HG03103 (cell line): ENCODE data around the gene ARID1B.

ENCODE experiments used
- ATAC-seq: cut with Tn5 transposase; IDR thresholded peaks from one replicate; pipeline ENCODE4 v1.9.1; 2021; ENCODE audit warnings: low read depth; ENCODE audit not compliant: unreplicated experiment

Gene ARID1B

DNA sequence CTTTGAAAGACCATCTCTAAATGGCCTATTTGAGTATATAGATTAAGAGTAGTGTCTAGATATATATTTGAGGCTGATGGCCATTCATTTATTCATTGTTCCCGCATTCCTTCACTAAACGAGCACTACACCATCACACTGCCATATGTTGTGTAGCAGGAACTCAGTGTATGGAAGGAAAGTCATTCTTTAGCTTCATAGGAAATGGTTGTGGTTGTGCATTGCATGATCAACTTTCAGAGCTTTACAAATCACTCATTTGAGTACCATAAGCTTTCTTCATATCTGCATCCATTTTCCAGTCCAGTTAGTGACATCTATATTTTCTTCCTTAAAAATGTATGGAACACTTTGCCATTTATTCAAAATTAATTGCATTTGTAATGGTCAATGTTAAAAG is 97.9 kb downstream of the ARID1B start:
- no peak for ATAC-seq

DNA sequence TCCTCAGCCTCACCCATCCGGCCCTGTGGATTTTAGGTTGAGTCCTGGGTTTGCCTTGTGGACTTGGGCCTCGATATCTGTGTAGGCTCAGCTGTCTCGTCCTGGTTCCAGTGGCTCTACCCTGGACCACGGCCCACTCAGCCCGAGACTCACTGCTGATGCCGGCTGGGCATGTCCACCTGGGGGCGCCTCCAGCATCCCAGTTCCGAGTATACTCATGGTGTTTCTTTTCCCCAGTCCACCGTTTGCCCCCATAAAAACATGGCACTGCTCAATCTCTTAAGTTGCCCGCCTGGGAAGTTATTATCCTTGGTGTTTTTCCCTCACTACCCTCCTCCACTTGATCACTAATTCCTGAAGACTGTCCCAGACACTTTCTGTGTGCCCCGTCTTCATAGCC is 99.1 kb downstream of the ARID1B start:
- no peak for ATAC-seq

DNA sequence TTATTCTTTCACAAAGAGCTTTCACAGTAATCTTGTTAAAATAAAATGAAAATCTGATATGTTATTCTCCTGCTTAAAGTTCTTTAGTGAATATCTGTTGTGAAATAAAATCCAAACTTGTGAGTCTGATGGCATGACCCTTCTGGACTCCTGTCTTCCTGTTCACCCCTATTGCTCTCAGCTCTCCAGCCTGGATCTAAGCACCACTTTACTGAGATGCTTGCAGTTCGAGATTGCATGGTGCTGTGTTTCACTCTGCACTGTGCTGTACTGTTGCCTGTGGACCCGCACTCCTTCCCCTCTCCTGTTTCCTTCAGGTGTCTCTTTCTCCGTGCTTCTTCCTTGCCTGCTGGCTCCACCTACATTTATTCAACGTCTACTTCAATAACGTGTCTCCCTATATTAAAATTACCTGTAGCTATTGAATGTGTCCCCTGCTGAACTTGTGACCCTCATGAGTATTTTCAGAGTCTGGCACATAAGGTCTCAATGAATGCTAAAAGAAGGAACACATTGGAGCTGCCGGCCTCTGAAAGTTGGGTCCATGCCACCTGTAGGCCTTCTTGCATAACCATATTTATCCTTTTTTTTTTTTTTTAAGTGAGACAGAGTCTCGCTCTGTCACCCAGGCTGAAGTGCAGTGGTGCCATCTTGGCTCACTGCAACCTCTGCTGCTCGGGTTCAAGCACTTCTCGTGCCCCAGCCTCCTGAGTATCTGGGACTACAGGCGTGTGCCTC is 100.1 kb downstream of the ARID1B start:
- no peak for ATAC-seq

DNA sequence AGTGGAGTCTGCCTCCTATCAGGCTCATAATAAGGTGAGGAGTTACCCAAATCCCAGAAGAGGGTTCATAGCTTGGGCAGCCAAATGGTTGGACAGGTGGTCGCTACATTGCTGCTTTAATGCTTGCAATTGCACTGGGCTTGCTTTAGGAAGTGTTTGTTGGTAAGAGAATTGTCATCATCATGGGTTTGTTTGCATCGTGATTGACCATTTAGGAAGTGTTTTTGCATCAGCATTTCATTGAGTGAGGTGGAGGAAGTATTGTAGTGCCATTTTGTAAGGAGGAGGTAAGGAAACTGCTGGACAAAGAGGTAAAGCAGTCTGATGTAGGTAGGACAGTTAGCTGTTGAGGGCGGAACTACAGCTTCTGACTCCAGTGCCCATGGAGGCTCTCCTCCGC is 101.5 kb downstream of the ARID1B start:
- ATAC-seq = no peak

DNA sequence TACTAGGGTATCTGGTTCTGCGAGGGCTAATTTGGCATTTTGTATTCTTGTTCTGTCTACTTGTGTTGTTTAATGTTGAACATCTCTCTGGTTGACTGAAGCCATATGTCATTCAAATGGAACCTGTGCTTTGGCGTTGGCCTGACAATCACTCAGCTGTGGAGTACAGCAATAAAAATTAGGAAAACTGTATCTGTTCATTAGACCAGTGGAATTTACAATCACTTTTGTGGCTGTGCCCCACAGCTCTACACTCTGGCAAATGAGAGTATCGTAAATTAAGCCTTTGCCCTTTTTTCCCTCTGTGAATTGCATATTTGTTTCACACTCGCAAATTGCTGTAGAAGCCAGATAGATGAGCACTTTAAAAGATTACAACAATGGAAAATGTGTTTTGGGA is 102.0 kb downstream of the ARID1B start:
- ATAC-seq = no peak

DNA sequence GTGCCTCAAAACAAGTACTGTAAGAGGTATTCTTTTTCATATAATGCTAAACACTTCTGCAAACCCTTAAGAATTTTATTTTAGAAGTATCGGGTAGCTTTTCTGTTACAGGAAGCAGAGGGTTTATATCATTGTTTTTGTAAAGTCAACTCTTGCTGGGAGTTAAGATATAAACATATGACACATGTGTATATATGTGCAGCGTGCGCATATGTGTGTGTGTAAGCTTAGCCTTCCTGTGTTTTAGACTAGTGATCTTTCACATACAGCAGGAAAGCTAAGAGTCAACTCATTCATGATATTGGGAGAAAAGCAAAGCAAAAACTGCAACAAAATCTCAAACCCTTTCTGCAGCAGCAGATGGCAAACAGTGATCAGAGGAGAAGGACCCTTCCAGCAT is 102.4 kb downstream of the ARID1B start:
- no peak for ATAC-seq

DNA sequence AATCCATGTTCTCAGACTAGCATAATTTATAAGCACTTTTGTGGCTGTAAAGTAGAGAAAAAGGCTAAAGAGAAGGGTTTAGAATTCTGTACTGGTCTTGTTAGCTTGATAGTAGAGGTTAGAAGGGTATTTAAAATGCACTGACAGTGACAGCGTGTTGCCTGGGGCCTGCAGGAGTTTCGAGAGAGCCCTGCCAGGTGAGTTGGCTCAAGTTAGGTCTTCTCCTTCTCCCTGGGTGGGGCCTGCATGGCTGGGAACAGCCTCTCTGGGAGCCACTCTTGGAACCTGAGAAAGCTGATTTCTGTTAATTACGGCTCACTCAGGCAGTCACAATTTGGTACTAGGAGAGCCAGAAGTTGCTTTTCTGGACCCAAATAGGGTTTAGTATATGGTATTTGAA is 103.7 kb downstream of the ARID1B start:
- ATAC-seq = no peak

DNA sequence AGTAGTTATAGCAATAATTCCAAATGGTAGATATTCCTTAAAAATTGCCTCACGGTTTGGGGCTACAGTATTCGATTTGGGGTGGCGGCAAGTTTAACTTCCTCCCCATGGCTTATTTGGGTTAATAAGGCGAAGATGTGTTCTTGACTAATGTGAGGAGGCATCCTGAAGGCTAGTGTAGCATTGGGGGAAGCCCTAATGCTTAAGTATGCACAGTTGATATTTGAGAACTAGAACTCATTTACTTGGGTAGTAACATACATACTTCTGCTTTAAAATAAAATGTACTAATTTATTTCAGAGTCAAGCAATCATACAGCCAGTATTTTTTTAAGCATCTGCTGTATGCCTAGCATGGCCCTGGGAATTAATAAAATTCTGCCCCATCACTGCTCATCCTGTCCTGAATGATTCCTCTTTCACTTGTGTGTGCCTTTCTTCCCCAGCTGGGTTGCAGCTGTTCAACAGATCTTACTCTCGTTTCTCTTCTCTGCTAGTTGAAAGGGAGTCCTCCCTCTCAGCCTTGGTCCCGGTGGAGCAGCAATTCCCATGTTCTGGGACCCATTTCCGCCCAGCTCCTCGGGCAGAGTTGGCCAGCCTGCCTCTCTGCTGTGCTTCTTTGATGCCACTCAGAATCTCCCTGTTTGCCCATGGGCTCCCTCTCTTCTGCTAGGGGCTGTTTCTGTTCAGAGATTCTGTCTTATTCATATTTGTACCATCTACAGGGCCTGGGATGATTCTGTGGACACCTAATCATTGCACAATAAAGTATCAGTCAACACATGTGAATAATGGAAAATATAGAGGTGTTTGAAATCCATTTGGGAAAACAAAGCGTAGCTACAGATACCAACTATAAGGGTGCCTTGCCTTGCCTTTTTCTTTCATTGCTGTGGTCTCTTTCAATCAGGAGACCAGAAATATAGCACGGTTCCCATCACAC is 104.8 kb downstream of the ARID1B start:
- no peak for ATAC-seq

DNA sequence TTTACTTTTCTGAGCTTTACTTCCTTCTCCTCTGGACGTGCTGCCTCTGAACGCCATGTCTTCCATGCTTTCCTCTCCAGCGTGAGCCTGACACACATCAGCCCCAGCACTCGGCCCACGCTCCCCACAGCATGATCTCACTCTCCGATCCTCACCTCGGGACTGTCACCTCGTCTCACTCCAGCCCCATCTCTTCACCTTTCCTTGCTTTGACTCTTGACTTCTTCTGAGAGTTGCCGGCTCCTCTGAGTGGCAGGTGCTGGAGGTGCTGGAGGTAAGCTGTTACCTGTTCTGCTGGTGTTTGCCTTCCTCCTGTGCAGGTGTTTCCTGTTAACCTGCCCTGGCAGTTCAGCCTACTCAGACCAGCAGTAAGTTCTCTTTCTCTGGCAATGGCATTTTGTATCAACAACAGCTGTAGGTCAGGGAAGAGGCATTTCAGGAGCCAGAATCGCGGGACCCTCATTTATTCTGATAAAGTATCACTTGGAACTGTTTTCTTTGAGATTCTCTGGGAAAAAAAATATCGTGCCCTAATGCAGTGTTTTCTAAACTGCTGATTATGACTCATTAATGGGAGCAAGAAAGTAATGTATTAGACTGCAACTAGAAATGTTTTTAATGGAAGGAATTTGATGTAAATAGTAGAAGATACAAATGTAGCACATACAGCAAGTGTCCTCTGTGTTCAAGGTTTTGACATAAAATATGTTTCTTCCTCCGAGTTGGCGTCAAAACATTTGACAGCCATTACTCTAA is 106.5 kb downstream of the ARID1B start:
- no peak for ATAC-seq

DNA sequence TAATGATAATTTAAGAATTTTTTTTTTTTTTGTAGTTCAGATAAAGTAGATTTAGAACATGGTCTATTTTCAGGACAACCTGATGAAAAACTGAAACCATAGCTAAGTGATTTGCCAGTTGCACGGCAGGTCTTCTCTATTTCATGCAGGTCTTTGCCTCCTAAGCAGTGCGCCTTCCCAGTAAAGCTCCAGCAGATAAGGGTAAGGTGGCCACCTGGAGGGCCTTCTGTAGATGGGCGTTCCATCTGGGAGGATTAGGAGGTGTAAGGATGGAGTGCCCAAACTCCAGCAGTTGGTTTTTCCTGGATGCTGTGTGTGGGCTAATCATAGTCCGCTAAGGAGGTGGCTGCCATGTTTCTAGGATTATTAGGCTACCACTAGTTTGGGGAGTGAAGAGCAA is 107.1 kb downstream of the ARID1B start:
- no peak for ATAC-seq

DNA sequence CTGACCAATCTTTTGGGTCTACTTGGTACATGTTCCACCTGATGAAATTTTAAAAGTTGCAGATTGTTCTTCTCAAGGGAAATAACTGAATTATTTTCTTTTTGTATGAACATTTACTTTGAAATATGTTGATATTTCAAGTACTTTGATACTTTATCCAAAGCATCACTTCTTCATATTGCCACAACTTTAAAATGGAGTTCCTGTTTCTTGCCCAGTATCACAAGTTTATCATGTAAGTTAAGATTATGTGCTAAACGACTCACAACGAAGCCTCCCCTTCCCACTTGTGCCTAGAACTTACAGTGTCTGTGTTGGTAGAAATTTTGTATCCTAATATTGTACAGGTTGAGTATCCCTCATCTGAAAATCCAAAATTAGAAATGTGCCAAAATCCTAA is 108.4 kb downstream of the ARID1B start:
- ATAC-seq = no peak

DNA sequence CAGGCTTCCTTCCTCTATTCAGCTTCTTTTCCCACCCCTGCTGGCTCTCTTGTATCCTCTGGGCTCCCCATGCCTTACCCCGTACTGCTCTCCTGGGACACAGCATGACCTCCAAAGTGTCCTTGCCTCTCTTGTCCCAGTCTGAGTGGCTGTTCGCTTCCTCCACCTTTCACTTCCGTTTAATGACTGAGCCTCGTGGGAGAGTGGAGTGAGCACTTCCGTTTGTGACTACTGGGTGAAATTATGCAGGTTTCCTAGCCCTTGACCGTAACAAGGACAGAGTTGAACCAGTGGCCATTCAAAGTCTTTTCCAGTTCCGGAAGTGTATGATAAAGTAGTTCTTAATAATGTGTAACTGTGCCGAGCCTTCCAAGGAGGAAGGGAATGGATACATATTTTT is 109.2 kb downstream of the ARID1B start:
- peak; percentile 58 for ATAC-seq

DNA sequence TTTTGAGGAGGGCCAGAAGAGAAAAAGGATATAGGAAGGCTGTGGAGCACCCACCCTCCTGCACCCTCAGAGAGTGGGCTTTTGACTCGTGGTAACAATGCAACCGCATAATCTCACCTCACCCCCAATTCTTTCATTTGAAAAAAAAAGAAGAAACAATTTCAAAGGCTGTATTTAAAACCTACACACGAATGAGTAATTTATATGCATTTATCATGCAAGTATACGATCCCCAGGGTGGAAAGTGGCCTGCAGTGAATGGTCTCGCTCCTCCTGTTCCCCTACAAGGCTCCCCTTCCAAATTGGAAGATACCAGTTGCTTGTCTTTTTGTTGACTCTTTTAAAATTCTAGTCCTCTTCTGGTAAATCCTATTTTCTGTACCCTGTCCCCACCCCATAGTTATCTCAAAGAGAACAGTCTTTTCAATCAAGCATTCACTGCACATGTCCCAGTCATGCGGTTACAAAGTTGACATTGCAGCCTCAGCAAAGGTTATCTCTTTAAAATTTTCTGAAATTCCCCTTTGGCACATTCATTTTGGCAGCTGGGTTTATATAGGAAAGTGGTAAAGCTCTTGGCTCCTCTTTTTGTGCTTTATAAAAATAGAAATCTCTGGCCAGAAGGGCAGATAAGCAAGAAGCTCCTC is 110.6 kb downstream of the ARID1B start:
- ATAC-seq = no peak

DNA sequence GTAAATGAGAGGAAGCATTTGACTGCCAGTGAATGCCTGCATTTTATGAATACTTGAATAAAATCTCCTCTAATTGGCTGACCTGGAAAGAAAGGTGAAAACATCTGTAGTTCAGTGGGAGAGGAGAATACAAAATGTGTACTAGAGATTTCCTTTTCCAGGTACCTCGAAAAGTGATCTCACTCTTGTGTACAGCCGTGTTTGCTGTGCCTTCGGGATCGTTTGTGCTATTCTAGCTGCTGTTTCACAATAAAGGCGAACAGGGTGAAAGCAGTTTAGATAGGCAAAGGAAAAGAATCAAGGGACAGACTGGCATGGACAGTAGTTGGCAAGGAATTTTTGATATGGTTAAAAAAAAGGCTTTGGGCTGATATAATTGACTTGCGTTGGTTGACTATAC is 112.3 kb downstream of the ARID1B start:
- ATAC-seq = no peak

DNA sequence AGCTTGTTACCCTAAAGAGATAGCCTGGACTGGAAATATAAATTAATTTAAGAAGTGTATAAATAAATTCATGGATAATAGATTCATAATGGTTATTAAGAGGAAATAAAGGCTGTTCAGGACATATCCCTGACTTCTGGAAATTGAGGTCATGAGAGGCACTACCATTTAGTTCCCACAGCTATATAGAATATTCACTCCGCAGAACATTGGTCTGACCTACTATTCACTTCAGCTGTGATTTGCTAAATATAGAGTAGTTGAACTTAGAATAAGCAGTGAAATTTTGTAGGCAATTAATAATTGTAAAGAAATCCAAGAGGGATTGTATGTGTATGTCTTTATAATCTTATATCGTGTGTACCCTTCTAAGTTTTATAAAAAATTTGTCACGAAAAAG is 112.8 kb downstream of the ARID1B start:
- no peak for ATAC-seq

DNA sequence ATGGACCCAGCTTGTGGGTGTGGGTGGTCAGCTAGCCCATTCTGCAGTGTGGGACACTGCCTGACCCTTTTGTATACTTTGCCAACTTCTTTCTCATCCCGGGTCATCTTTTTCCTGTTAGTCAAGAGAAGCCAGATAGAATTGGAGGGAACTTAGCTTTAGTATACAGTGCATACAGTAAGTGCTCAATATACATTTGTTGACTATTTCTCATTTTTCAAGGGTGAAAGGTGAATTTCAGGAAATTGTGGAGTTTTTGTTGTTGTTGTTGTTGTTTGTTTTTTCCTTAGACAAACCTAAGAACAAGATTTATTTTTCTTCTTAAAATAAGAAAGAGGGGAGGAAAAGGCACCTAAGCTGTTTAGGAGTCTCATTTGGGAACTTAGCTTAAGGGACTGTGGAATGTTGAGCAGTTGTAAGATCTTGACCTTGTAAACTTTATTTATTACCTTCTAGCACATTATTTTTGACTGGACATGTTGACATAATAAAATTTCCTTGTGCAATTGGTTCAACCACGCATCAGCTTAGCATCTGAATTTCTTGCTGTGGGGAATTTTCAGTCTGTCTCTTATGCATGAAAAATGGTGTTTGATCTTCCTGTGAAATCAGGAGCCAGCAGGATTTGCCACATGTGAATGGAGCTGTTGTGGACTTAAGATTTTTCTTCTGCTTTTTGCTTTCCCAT is 113.6 kb downstream of the ARID1B start:
- ATAC-seq = no peak

DNA sequence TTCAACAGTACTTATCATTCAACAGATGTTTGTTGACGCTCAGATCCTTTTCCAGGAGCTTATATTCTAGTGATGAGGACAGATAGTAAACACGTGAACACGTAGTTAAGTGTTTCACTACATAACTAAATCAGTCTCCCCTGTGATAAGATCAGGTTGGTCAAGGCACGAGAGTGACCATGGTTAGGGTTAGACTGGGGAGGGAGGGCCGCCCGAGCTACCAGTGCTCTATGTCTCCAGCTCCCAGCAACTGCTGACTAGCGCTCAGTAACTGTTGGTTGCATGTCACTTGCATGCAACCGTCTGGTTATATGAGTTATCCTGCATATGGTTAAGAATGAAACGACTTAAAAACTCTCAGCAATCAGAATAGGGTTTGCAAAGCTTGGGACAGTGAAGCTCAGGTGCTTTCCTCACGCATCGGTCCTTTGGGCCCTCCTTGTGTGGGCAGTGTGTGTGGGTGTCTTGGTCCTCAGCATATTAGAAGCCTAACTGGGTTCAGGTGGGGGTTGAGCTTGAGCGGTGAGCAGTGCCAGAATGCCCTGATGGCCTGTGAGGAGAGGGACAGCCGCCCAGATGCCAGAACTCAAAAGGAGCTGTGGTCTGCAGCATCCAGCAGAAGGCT is 120.8 kb downstream of the ARID1B start:
- ATAC-seq = no peak

DNA sequence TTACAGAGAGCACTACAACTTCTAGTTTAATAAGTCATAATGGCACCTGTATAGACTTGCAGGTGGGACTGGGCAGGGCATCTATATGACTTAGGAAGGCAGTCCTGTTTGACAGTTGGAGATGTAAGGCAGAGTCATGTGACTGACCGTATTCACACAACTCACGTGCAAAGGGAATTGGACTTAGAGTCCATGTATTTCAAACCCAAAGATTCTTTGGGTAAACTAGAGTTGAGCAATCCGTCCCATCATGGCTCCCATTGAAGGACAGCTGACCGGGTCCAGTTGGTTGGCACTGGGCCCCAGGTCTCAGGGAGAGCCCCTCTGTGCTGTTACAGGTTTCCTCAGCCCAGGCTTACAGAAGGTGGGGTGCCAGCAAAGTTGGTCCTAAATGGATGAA is 121.9 kb downstream of the ARID1B start:
- no peak for ATAC-seq

DNA sequence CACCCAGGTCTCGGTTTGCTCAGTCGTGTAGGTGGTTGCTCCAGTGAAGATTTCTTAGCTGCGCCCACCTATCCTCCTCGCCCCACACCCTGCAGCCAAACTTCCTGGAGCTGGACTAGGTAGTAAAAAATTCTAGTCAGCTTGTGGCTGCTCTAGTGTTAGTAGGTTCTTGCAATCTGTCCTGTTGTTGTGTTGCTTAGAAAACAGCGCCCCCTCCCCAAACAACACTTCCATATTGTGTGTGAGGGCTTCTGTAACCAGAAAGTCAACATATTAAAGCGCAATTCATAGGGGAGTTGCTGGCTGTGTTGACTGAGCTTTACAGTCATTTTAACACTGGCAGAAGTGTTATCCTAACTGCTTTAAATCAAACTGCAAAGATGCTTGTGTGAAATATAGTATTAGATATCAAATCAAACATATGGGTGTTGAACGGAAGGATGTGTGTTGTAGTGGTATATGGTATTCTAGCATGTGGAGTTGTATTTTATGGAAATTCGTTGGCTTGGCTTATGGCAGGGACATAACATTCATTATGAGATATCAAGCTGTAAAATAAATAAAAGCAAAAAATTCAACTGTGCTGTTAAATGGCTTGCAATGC is 122.5 kb downstream of the ARID1B start:
- ATAC-seq = no peak
